B cell (primary cell): Measurements from ENCODE around the gene PAPOLB. TPM values are rescaled to one million over a fixed set of nuclear protein-coding genes. Genes with fewer than 3 reads are reported as not detected.

Experiments
- ATAC-seq: fragments of 200-7000 bp; cut with Tn5 transposase; one replicate; pipeline ENCODE4 v1.10.0; 2021; ENCODE audit warnings: low read depth, mild to moderate bottlenecking, moderate number of reproducible peaks, moderate library complexity
- CTCF ChIA-PET: fragments of 350-600 bp; sonication (Branson Sonifier 250); formaldehyde crosslinking; loops from one replicate; lab custom pipeline; 2021; ENCODE audit warnings: antibody characterized with exemption, inconsistent platforms; lab: Charles Lee
- POLR2A ChIA-PET: fragments of 350-600 bp; sonication (Branson Sonifier 250); formaldehyde crosslinking; loops from one replicate; lab custom pipeline; 2021; ENCODE audit warnings: antibody characterized with exemption; lab: Charles Lee
- DNase-seq: peaks from one replicate; pipeline ENCODE4 v3.0.0; 2013
- H2AFZ ChIP-seq: 2 replicates; pipeline ENCODE4 v1.6.1; 2012; ENCODE audit warnings: mild to moderate bottlenecking, low read depth, low read length; ENCODE audit not compliant: insufficient read depth, poor library complexity, severe bottlenecking
- H3K27ac ChIP-seq, 2 donors: 1 replicate in 1 of 2; 2 replicates in 1 of 2; pipeline ENCODE4 v1.5.1; 2012 to 2013; ENCODE audit warnings: low read length in 2 of 2, mild to moderate bottlenecking in 2 of 2, moderate library complexity in 1 of 2
- H3K27me3 ChIP-seq, 4 experiments: fragments of 200-600 bp in 1 of 4; sonication (generic) in 1 of 4; replicated peaks in 1 of 4; 1 replicate in 2 of 4; 2 replicates in 2 of 4; pipeline versions ENCODE4 v1.6.1 to v1.7.0; 2013 to 2016; ENCODE audit warnings: low read length in 3 of 4, mild to moderate bottlenecking in 2 of 4, mixed read lengths in 1 of 4, moderate library complexity in 1 of 4; ENCODE audit not compliant: insufficient read depth in 4 of 4, control insufficient read depth in 3 of 4; ENCODE audit errors: control extremely low read depth in 1 of 4
- H3K36me3 ChIP-seq, 2 experiments: replicated peaks in 1 of 2; 1 replicate in 1 of 2; 2 replicates in 1 of 2; pipeline versions ENCODE4 v1.6.1 to v1.7.1; 2013; ENCODE audit warnings: low read length in 1 of 2; ENCODE audit not compliant: insufficient read depth in 2 of 2, control insufficient read depth in 1 of 2; ENCODE audit errors: control extremely low read depth in 1 of 2, extremely low read depth in 1 of 2
- H3K4me1 ChIP-seq, 2 donors: fragments of 200-600 bp in 1 of 2; sonication (generic) in 1 of 2; 1 replicate in 1 of 2; 2 replicates in 1 of 2; pipeline versions ENCODE4 v1.5.1 to v1.6.1; 2013 to 2017; ENCODE audit warnings: low read length in 2 of 2; ENCODE audit not compliant: control insufficient read depth in 2 of 2, insufficient read depth in 2 of 2
- H3K4me2 ChIP-seq: replicated peaks from 2 replicates; pipeline ENCODE3; 2012; ENCODE audit warnings: mild to moderate bottlenecking, low read depth, low read length; ENCODE audit not compliant: poor library complexity, severe bottlenecking
- H3K4me3 ChIP-seq, 5 experiments: fragments of 200-600 bp in 1 of 5; sonication (generic) in 1 of 5; 1 replicate in 3 of 5; 2 replicates in 2 of 5; pipeline versions ENCODE4 v1.5.1 to v1.7.0; 2011 to 2016; ENCODE audit warnings: low read length in 4 of 5, mild to moderate bottlenecking in 4 of 5, low read depth in 2 of 5, control low read depth in 1 of 5, moderate library complexity in 1 of 5; ENCODE audit not compliant: insufficient read depth in 1 of 5; ENCODE audit errors: control extremely low read depth in 1 of 5, extremely low read depth in 1 of 5
- H3K79me2 ChIP-seq: fragments of 200-600 bp; sonication (generic); one replicate; pipeline ENCODE4 v1.6.0; 2016; ENCODE audit warnings: low read length; ENCODE audit not compliant: control insufficient read depth, insufficient read depth
- H3K9ac ChIP-seq: fragments of 200-600 bp; sonication (generic); 2 replicates; pipeline ENCODE4 v1.6.1; 2017; ENCODE audit warnings: mild to moderate bottlenecking, low read length, moderate library complexity
- H3K9me3 ChIP-seq, 3 donors: one replicate each; pipeline versions ENCODE4 v1.6.1 to v1.7.1; 2013; ENCODE audit warnings: low read length in 2 of 3; ENCODE audit not compliant: control insufficient read depth in 2 of 3, insufficient read depth in 1 of 3; ENCODE audit errors: control extremely low read depth in 1 of 3
- H4K20me1 ChIP-seq: 2 replicates; pipeline ENCODE4 v1.6.0; 2012; ENCODE audit warnings: mild to moderate bottlenecking, low read length; ENCODE audit not compliant: insufficient read depth, control insufficient read depth, poor library complexity, severe bottlenecking
- H3K27ac Mint-ChIP-seq: one replicate; pipeline ENCODE4 v1.8.0; 2021; ENCODE audit warnings: mixed read lengths
- H3K27me3 Mint-ChIP-seq: one replicate; pipeline ENCODE4 v1.8.0; 2021; ENCODE audit warnings: mixed read lengths
- H3K4me1 Mint-ChIP-seq: one replicate; pipeline ENCODE4 v1.8.0; 2021; ENCODE audit warnings: mixed read lengths
- H3K4me3 Mint-ChIP-seq: one replicate; pipeline ENCODE4 v1.8.0; 2021; ENCODE audit warnings: mixed read lengths
- H3K9me3 Mint-ChIP-seq: one replicate; pipeline ENCODE4 v1.8.0; 2022; ENCODE audit warnings: mixed read lengths; ENCODE audit not compliant: insufficient read depth
- CTCF ChIP-seq: fragments of 200-600 bp; IDR thresholded peaks from one replicate; pipeline ENCODE4 v1.8.0; 2022; ENCODE audit warnings: antibody characterized with exemption, mild to moderate bottlenecking
- EZH2 ChIP-seq: IDR thresholded peaks from 2 replicates; pipeline ENCODE4 v1.6.1; 2012; ENCODE audit warnings: borderline replicate concordance, low read depth, mild to moderate bottlenecking, moderate library complexity, low read length; ENCODE audit not compliant: insufficient read depth, poor library complexity, severe bottlenecking
- WGBS: methylation state at CpG from one replicate; pipeline ENCODE4 v1.1.5; 2013; ENCODE audit warnings: missing lambda C conversion rate; ENCODE audit not compliant: insufficient coverage; 5-methylcytosine and 5-hydroxymethylcytosine counted together
- intact Hi-C: fragments of 100-400 bp; cut with micrococcal nuclease; formaldehyde crosslinking; loops from one replicate; pipeline ENCODE4 v1.10.0; 2022
- polyA plus RNA-seq: library from polyadenylated mRNA; depleted of rRNA; stranded (reverse); fragments of >200 nt; gene quantifications from 2 replicates; pipeline ENCODE4 v1.2.3, GENCODE V29; 2012
- total RNA-seq, 2 donors: library from RNA; stranded (reverse); fragments of 120-200 nt in 1 of 2; gene quantifications; 1 replicate in 1 of 2; 2 replicates in 1 of 2; pipeline versions ENCODE4 v1.2.3 to v1.2.4, GENCODE V29; 2013 to 2022

PAPOLB gene
- total and polyA plus RNA-seq, 2 donors (not counting 1 experiment from before 2014, with no cell fraction given) = not detected

GRCh38 chr7:4833691-4834600 is 27.9 kb downstream of the PAPOLB start:
- no peak overlapping the region for H2AFZ ChIP-seq
- H3K79me2 ChIP-seq = no peaks in the 10 kb centered on the region
- no peaks in the 10 kb centered on the region for H3K36me3 ChIP-seq
- Mint-ChIP-seq H3K27ac (no peak overlapping the region), H3K4me1 (no peaks in the 10 kb centered on the region), H3K9me3 (no peaks in the 10 kb centered on the region), H3K4me3 (no peak overlapping the region), H3K27me3 (no peaks in the 10 kb centered on the region)
- H3K4me2 ChIP-seq = no peak overlapping the region
- 93% methylated on average over 34 of the region's 36 CpGs for WGBS
- H3K9me3 ChIP-seq = peaks cover 0 to 11% (median 0%) of the 10 kb centered on the region in 3 donors
- H3K9ac ChIP-seq = no peak overlapping the region
- no peaks in the 10 kb centered on the region for H3K27me3 ChIP-seq
- no peak for DNase-seq
- no peak for TF ChIP-seq CTCF
- no peak for TF ChIP-seq EZH2
- POLR2A ChIA-PET = no interaction called here
- intact Hi-C loops = loop anchor here (5.0 kb wide), 1 partner anchor 618 kb away; no protein-coding TSS in a partner anchor
- no peaks in the 10 kb centered on the region for H4K20me1 ChIP-seq
- H3K4me1 ChIP-seq = no peaks in the 10 kb centered on the region
- ATAC-seq = no peak
- no peak overlapping the region for H3K27ac ChIP-seq
- CTCF ChIA-PET = interaction anchor here (0.6 kb wide), 1 partner anchor 138 kb away, joined by 3 read pairs; no protein-coding TSS in a partner anchor
- H3K4me3 ChIP-seq = no peak overlapping the region

- H3K4me3 ChIP-seq = no peak overlapping the region
- no peak overlapping the region for H3K9ac ChIP-seq
- CTCF ChIA-PET = interaction anchor here (0.6 kb wide), 1 partner anchor 139 kb away, joined by 3 read pairs; no protein-coding TSS in a partner anchor
- H2AFZ ChIP-seq = no peak overlapping the region
- H3K27me3 Mint-ChIP-seq = no peaks in the 10 kb centered on the region
- 81% methylated on average over 15 of the region's 17 CpGs for WGBS
- ATAC-seq = no peak
- no peak overlapping the region for H3K27ac ChIP-seq
- no peaks in the 10 kb centered on the region for H4K20me1 ChIP-seq
- no peaks in the 10 kb centered on the region for H3K4me1 ChIP-seq
- H3K9me3 Mint-ChIP-seq = no peaks in the 10 kb centered on the region
- H3K36me3 ChIP-seq = no peaks in the 10 kb centered on the region
- H3K79me2 ChIP-seq = no peaks in the 10 kb centered on the region
- no peak overlapping the region for H3K27ac Mint-ChIP-seq
- no peak for DNase-seq
- no peak overlapping the region for H3K4me3 Mint-ChIP-seq
- peaks cover 0 to 14% (median 0%) of the 10 kb centered on the region in 3 donors for H3K9me3 ChIP-seq
- no peak for TF ChIP-seq EZH2
- no peak for TF ChIP-seq CTCF
- H3K27me3 ChIP-seq = no peaks in the 10 kb centered on the region
- intact Hi-C loops = loop anchor here (5.0 kb wide), 1 partner anchor 619 kb away; no protein-coding TSS in a partner anchor
- H3K4me1 Mint-ChIP-seq = no peaks in the 10 kb centered on the region
- no peak overlapping the region for H3K4me2 ChIP-seq
- POLR2A ChIA-PET = no interaction called here
Observed at GRCh38 chr7:4833176-4833575, 28.7 kb downstream of the PAPOLB start.
